HG03045 (cell line): ENCODE results near the gene GRAMD2A.

ENCODE experiments used
- ATAC-seq: cut with Tn5 transposase; IDR thresholded peaks from one replicate; pipeline ENCODE4 v1.9.1; 2021; ENCODE audit warnings: mild to moderate bottlenecking, moderate library complexity; ENCODE audit not compliant: unreplicated experiment

The GRAMD2A gene

GRCh38 chr15:72220687-72221086 lies 23.1 kb upstream of the GRAMD2A start:
- ATAC-seq, result no peak

- no peak for ATAC-seq
Observed at GRCh38 chr15:72217216-72217615, 19.6 kb upstream of the GRAMD2A start.

- ATAC-seq, result no peak
Observed at GRCh38 chr15:72216079-72216478, 18.5 kb upstream of the GRAMD2A start.

GRCh38 chr15:72207558-72208085 lies 10.0 kb upstream of the GRAMD2A start:
- no peak for ATAC-seq

- ATAC-seq, result no peak
Observed at GRCh38 chr15:72206677-72207000, 9.1 kb upstream of the GRAMD2A start.

- no peak for ATAC-seq
Observed at GRCh38 chr15:72205896-72206676, 8.5 kb upstream of the GRAMD2A start.

- ATAC-seq, result no peak
Observed at GRCh38 chr15:72205273-72205672, 7.7 kb upstream of the GRAMD2A start.

- ATAC-seq, result no peak
Observed at GRCh38 chr15:72203507-72203837, 5.9 kb upstream of the GRAMD2A start.

GRCh38 chr15:72202801-72203506 lies 5.4 kb upstream of the GRAMD2A start:
- no peak for ATAC-seq

- ATAC-seq, result no peak
Observed at GRCh38 chr15:72202302-72202701, 4.7 kb upstream of the GRAMD2A start.

- ATAC-seq, result no peak
Observed at GRCh38 chr15:72201391-72201921, 3.9 kb upstream of the GRAMD2A start.

GRCh38 chr15:72200395-72201237 lies 3.0 kb upstream of the GRAMD2A start:
- ATAC-seq, result no peak

GRCh38 chr15:72199721-72200212 lies 2.2 kb upstream of the GRAMD2A start:
- ATAC-seq, result no peak

- ATAC-seq, result no peak
Observed at GRCh38 chr15:72199205-72199515, 1.6 kb upstream of the GRAMD2A start.

GRCh38 chr15:72198356-72199204 lies 993 bp upstream of the GRAMD2A start:
- ATAC-seq, result no peak

GRCh38 chr15:72197041-72197459 lies 537 bp downstream of the GRAMD2A start:
- ATAC-seq, result no peak

- no peak for ATAC-seq
Observed at GRCh38 chr15:72196409-72197040, 1.1 kb downstream of the GRAMD2A start.

GRCh38 chr15:72195101-72195511 lies 2.5 kb downstream of the GRAMD2A start:
- no peak for ATAC-seq

- no peak for ATAC-seq
Observed at GRCh38 chr15:72193836-72194396, 3.7 kb downstream of the GRAMD2A start.
